Fibroblast of the aortic adventitia (primary cell): ENCODE measurements around the gene RAVER1. TPM values are rescaled to one million over a fixed set of nuclear protein-coding genes. Genes with fewer than 3 reads are reported as not detected.

Experiments used
- DNase-seq: peaks from one replicate; pipeline ENCODE4 v3.0.0-alpha.2; 2010; ENCODE audit warnings: low read depth
- H3K4me3 ChIP-seq: 2 replicates; pipeline ENCODE4 v1.5.1; 2011; ENCODE audit warnings: low read depth, mild to moderate bottlenecking, control low read depth, low read length, moderate library complexity
- CTCF ChIP-seq: IDR thresholded peaks from 2 replicates; pipeline ENCODE4 v1.5.1; 2011; ENCODE audit warnings: mild to moderate bottlenecking, low read length, control low read depth, inconsistent platforms; ENCODE audit not compliant: insufficient read depth
- small RNA-seq: library from RNA; depleted of rRNA; stranded (forward); fragments of <200 nt; gene quantifications from one replicate; pipeline ENCODE3, GENCODE V24; 2012
- total RNA-seq: library from RNA; depleted of rRNA; stranded (reverse); fragments of >200 nt; gene quantifications from 2 replicates; pipeline ENCODE4 v1.2.3, GENCODE V29; 2012; ENCODE audit warnings: low replicate concordance

Gene RAVER1
- total RNA-seq, 1 donor, result 12.0 TPM

DNA sequence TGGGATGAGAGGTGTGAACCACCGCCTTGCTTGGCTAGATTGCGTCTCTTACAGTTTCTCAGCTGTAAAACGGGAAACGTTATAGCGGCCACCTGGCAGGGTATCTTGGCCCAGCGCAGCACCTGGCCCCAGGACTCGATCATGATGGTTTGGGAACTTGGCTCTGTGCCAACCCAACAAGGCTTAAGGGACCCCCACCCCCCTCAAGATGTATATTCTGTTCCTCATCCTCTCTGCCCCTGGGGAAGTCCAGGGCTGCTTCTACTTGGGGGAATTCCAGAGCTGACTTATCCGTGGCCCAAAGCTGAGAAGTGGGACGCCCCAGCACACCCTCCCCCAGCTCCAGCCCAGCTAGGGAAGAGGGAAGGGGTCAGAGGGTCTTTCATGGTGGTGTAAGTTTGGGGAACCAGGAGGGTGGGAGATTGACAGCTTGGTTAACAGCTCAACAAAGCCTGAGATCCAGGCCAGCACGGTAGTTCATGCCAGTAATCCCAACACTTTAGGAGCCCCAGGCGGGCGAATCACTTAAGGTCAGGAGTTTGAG is 61.7 kb downstream of the RAVER1 start:
- DNase-seq, result peak; percentile 37
- H3K4me3 ChIP-seq, result peak overlapping the region; percentile 69
- no peak for TF ChIP-seq CTCF

GRCh38 chr19:10270616-10271394 is 62.5 kb downstream of the RAVER1 start, which contains the start of gene ICAM1:
Gene ICAM1, plus strand, starts transcription at chr19:10271120. Its CDS starts 40 bp downstream, at chr19:10271160.
- H3K4me3 ChIP-seq, result peak within 1 kb of the TSS; percentile 69
- DNase-seq, result peak; percentile 79
- peak; percentile 4 for TF ChIP-seq CTCF

- TF ChIP-seq CTCF, result no peak
- DNase-seq, result no peak
- H3K4me3 ChIP-seq, result peak overlapping the region; percentile 69
Observed at GRCh38 chr19:10270180-10270615, 63.1 kb downstream of the RAVER1 start.

- DNase-seq, result peak; percentile 73
- peak; percentile 95 for TF ChIP-seq CTCF
- H3K4me3 ChIP-seq, result peak overlapping the region; percentile 13
Observed at GRCh38 chr19:10269333-10270179, 63.8 kb downstream of the RAVER1 start.

DNA sequence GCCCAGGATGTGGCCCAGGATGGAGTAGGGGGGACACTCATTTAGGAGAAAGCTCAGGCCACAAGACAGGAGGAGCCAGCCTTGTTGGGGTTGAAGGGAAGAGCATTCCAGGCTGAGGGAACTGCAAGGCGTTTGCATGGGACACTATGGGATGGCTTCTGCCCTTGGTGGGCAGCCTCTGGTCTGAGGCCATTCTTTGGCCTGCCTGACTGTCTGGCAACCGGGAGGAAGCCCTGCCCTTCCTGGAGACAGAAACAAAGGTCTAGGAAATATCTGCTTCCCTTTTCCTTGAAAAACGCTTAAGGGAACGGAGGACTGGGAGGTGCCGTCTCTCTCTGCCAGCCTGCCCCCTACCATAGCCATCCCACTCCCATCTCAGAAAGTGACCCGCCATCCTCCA is 65.3 kb downstream of the RAVER1 start:
- no peak for TF ChIP-seq CTCF
- no peak overlapping the region for H3K4me3 ChIP-seq
- DNase-seq, result no peak

DNA sequence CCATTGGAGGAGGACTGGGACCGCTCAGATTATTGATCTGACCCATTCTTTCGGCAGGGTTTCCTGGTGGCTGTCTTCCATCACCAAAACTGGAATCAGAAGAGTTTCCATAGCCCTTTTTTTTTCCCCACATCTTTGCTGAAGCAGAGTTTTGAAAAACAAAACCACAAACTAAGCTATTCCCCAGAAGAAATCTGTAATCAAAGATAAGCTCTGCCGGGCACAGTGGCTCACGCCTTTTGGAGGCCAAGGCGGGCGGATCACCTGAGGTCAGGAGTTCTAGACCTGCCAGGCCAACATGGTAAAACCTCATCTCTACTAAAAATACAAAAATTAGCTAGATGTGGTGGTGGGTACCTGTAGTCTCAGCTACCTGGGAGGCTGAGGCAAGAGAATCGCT is 66.6 kb downstream of the RAVER1 start:
- no peak overlapping the region for H3K4me3 ChIP-seq
- DNase-seq, result no peak

More for the DNA sequence above, 66.6 kb downstream of the RAVER1 start:
- TF ChIP-seq CTCF, result no peak

Small RNA genes within 50 kb of the gene (small RNA-seq; reads per million reads assigned to genes)
- gene AC011511.1 (not detected), gene AC011511.4 (0.25 reads per million)

Other genes with a start within 250 kb of the RAVER1 start
- 18.4 and 22.7 TPM in 2 replicates for gene SHFL, start 247.2 kb downstream of the RAVER1 start, total RNA-seq
- 0.09 and 0.90 TPM in 2 replicates for gene ANGPTL6, start 230.9 kb downstream of the RAVER1 start, total RNA-seq
- gene PPAN, start 227.2 kb downstream of the RAVER1 start, total RNA-seq, result 7.8 and 21.8 TPM in 2 replicates
- 0.33 and 3.0 TPM in 2 replicates for gene P2RY11, start 221.8 kb downstream of the RAVER1 start, total RNA-seq
- 120 and 193 TPM in 2 replicates for gene EIF3G, start 213.6 kb downstream of the RAVER1 start, total RNA-seq
- 72.9 and 116 TPM in 2 replicates for gene DNMT1, start 138.6 kb downstream of the RAVER1 start, total RNA-seq
- gene S1PR2, start 102.2 kb downstream of the RAVER1 start, total RNA-seq, result 9.7 and 44.6 TPM in 2 replicates
- 23.1 and 33.9 TPM in 2 replicates for gene MRPL4, start 81.3 kb downstream of the RAVER1 start, total RNA-seq
- gene ICAM1, start 62.4 kb downstream of the RAVER1 start, total RNA-seq, result 6.5 and 45.7 TPM in 2 replicates
- gene ICAM4, start 46.6 kb downstream of the RAVER1 start, total RNA-seq, result 0.27 and 0.98 TPM in 2 replicates
- gene ICAM5, start 43.6 kb downstream of the RAVER1 start, total RNA-seq, result 1.2 and 4.4 TPM in 2 replicates
- 0.16 and 0.63 TPM in 2 replicates for gene ZGLP1, start 23.7 kb downstream of the RAVER1 start, total RNA-seq
- 15.1 and 97.6 TPM in 2 replicates for gene FDX2, start 17.5 kb downstream of the RAVER1 start, total RNA-seq
- 1.3 and 8.5 TPM in 2 replicates for gene ICAM3, start 6.1 kb upstream of the RAVER1 start, total RNA-seq
- gene TYK2, start 47.0 kb upstream of the RAVER1 start, total RNA-seq, result 25.7 and 51.5 TPM in 2 replicates
- 60.5 and 151 TPM in 2 replicates for gene CDC37, start 70.0 kb upstream of the RAVER1 start, total RNA-seq
- gene PDE4A, start 87.0 kb upstream of the RAVER1 start, total RNA-seq, result 1.8 and 7.0 TPM in 2 replicates
- gene KEAP1, start 169.8 kb upstream of the RAVER1 start, total RNA-seq, result 62.5 and 130 TPM in 2 replicates
- gene S1PR5, start 183.9 kb upstream of the RAVER1 start, total RNA-seq, result 0.27 and 0.41 TPM in 2 replicates
- gene ATG4D, start 210.4 kb upstream of the RAVER1 start, total RNA-seq, result 6.3 and 11.4 TPM in 2 replicates
- 11.1 and 25.0 TPM in 2 replicates for gene KRI1, start 232.5 kb upstream of the RAVER1 start, total RNA-seq
- gene CDKN2D, start 235.4 kb upstream of the RAVER1 start, total RNA-seq, result 3.8 and 9.2 TPM in 2 replicates